Activated CD8-positive, alpha-beta T cell treated with anti-CD3 and anti-CD28 coated beads for 36 hours (primary cell): ENCODE results near the gene ASB2. TPM values are rescaled to one million over a fixed set of nuclear protein-coding genes. Genes with fewer than 3 reads are reported as not detected.

ENCODE experiments used
- ATAC-seq: fragments of 200-7000 bp; cut with Tn5 transposase; one replicate; pipeline ENCODE4 v1.10.0; 2021; ENCODE audit warnings: mild to moderate bottlenecking, moderate library complexity
- CTCF ChIA-PET: fragments of 350-600 bp; sonication (Branson Sonifier 250); formaldehyde crosslinking; loops from one replicate; lab custom pipeline; 2021; ENCODE audit warnings: antibody characterized with exemption; lab: Charles Lee
- POLR2A ChIA-PET: fragments of 350-600 bp; sonication (Branson Sonifier 250); formaldehyde crosslinking; loops from one replicate; lab custom pipeline; 2021; ENCODE audit warnings: antibody characterized with exemption; lab: Charles Lee
- DNase-seq: peaks from one replicate; pipeline ENCODE4 v3.0.0-alpha.2; 2020
- H3K27ac Mint-ChIP-seq: one replicate; pipeline ENCODE4 v1.8.0; 2021; ENCODE audit warnings: mild to moderate bottlenecking, mixed read lengths
- H3K27me3 Mint-ChIP-seq: one replicate; pipeline ENCODE4 v1.8.0; 2021; ENCODE audit warnings: mixed read lengths
- H3K36me3 Mint-ChIP-seq: one replicate; pipeline ENCODE4 v1.8.0; 2021; ENCODE audit warnings: low read depth, mixed read lengths
- H3K4me1 Mint-ChIP-seq: one replicate; pipeline ENCODE4 v1.8.0; 2021; ENCODE audit warnings: low read depth, mixed read lengths
- H3K4me3 Mint-ChIP-seq: one replicate; pipeline ENCODE4 v1.8.0; 2021; ENCODE audit warnings: mild to moderate bottlenecking, moderate library complexity, mixed read lengths
- H3K9me3 Mint-ChIP-seq: one replicate; pipeline ENCODE4 v1.8.0; 2021; ENCODE audit warnings: mixed read lengths
- CTCF ChIP-seq: fragments of 200-600 bp; IDR thresholded peaks from one replicate; pipeline ENCODE4 v1.8.0; 2022; ENCODE audit warnings: antibody characterized with exemption, mild to moderate bottlenecking
- intact Hi-C: fragments of 100-400 bp; cut with micrococcal nuclease; formaldehyde crosslinking; loops from one replicate; pipeline ENCODE4 v1.10.0; 2022
- total RNA-seq, 2 experiments: library from RNA; stranded (reverse); gene quantifications; one replicate each; pipeline ENCODE4 v1.2.3, GENCODE V29; 2021

ASB2 gene
- total RNA-seq, 2 experiments from 2014 or later, result 11.7 to 12.7 TPM

DNA sequence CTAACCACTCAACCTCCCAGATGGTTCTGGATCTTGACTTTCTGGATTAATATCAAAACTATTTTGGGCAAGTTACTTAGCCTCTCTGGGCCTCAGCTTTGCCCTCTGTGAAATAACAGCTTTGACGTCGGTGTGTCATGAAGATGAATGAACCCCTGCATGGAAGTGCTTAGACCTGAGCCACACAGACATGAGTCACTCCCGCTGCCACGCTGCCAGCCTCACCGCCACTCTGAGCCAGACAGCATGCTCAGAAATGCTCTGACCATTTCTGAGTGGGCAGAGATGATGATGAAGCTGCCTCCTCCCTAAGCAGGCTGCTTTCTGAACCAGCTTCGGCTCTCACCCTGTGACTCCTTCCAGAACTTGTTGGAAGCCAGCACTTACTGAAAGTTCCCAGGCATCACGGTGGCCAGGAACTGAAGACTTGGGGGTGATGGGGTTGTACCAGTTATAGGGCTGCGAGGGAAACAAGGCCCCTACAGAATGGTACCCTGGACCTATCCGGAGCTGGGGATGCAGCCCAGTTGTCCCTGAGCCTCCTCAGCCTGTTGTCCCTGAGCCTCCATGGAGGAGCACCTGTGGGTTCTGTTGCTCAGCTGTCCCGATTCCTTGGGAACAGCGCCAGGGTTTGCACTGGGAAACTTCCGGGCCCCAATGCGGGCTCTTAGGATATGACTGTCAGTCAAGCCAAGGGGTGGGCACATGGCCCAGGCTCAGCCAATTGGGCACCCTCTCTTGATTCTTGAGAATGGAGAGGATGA is 18.7 kb upstream of the ASB2 start:
- peak overlapping the region; percentile 71 for H3K27ac Mint-ChIP-seq
- ATAC-seq, result peak; percentile 92
- H3K4me1 Mint-ChIP-seq, result peaks cover 34% of the 10 kb centered on the region
- DNase-seq, result peak; percentile 84
- no peaks in the 10 kb centered on the region for H3K36me3 Mint-ChIP-seq
- POLR2A ChIA-PET, result interaction anchor here (1.0 to 3.8 kb wide), 6 partner anchors 11 to 36 kb away, joined by 3 to 19 read pairs (median 4); partner anchors contain the start of gene ASB2
- intact Hi-C loops, result no loop called here
- peaks cover 2% of the 10 kb centered on the region for H3K27me3 Mint-ChIP-seq
- H3K9me3 Mint-ChIP-seq, result no peaks in the 10 kb centered on the region
- no peak for TF ChIP-seq CTCF
- no peak overlapping the region for H3K4me3 Mint-ChIP-seq
- CTCF ChIA-PET, result interaction anchor here (0.6 to 17.5 kb wide), 6 partner anchors 10 to 141 kb away, joined by 3 to 437 read pairs (median 4); no protein-coding TSS in a partner anchor

- DNase-seq (no peak), ATAC-seq (no peak)
- POLR2A ChIA-PET, result interaction anchor here (1.3 to 3.3 kb wide), 5 partner anchors 10 to 33 kb away, joined by 4 to 15 read pairs (median 6); no protein-coding TSS in a partner anchor
- no peak overlapping the region for H3K4me3 Mint-ChIP-seq
- CTCF ChIA-PET, result interaction anchor here (0.8 to 17.5 kb wide), 4 partner anchors 8 to 143 kb away, joined by 3 to 437 read pairs (median 9); no protein-coding TSS in a partner anchor
- intact Hi-C loops, result no loop called here
- peaks cover 34% of the 10 kb centered on the region for H3K4me1 Mint-ChIP-seq
- TF ChIP-seq CTCF, result no peak
- H3K36me3 Mint-ChIP-seq, result no peaks in the 10 kb centered on the region
- H3K9me3 Mint-ChIP-seq, result no peaks in the 10 kb centered on the region
- H3K27ac Mint-ChIP-seq, result no peak overlapping the region
- peaks cover 2% of the 10 kb centered on the region for H3K27me3 Mint-ChIP-seq
Measured at GRCh38 chr14:93993382-93993781, 17.0 kb upstream of the ASB2 start.

DNA sequence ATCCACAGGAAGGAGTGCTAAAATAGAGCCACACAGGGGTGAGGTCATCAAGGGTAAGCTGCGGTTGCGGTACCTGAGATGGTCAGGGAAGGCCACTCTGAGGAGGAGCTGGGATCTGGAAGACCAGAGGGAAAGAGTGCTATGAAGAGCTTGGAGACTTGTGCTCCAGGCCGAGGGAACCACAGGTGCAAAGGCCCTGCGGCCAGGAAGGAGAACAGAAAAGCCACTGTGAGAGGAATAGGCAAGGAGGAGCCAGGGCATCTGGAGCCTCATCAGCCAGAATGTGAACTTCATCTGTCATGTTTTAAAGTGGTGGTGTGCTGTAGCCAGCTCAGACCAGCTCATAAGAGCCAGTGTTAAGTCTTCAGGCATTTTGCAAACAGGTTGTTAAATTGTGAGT is 15.3 kb upstream of the ASB2 start:
- no peaks in the 10 kb centered on the region for H3K36me3 Mint-ChIP-seq
- H3K4me1 Mint-ChIP-seq, result peaks cover 24% of the 10 kb centered on the region
- no peak overlapping the region for H3K4me3 Mint-ChIP-seq
- ChIA-PET CTCF (interaction anchor here (0.9 to 17.5 kb wide), 10 partner anchors 8 to 145 kb away, joined by 3 to 437 read pairs (median 5); no protein-coding TSS in a partner anchor), POLR2A (interaction anchor here (1.6 to 3.3 kb wide), 4 partner anchors 8 to 31 kb away, joined by 5 to 15 read pairs (median 10); no protein-coding TSS in a partner anchor)
- peaks cover 2% of the 10 kb centered on the region for H3K27me3 Mint-ChIP-seq
- ATAC-seq, result no peak
- no peaks in the 10 kb centered on the region for H3K9me3 Mint-ChIP-seq
- H3K27ac Mint-ChIP-seq, result no peak overlapping the region
- intact Hi-C loops, result no loop called here
- no peak for DNase-seq
- TF ChIP-seq CTCF, result no peak

- POLR2A ChIA-PET, result interaction anchor here (0.6 to 3.3 kb wide), 5 partner anchors 9 to 31 kb away, joined by 3 to 15 read pairs (median 7); no protein-coding TSS in a partner anchor
- Mint-ChIP-seq H3K4me3 (no peak overlapping the region), H3K27ac (peak overlapping the region; percentile 40), H3K9me3 (no peaks in the 10 kb centered on the region), H3K36me3 (no peaks in the 10 kb centered on the region), H3K27me3 (peaks cover 2% of the 10 kb centered on the region), H3K4me1 (peaks cover 22% of the 10 kb centered on the region)
- DNase-seq (no peak), ATAC-seq (peak; percentile 37)
- intact Hi-C loops, result no loop called here
- CTCF ChIA-PET, result interaction anchor here (0.9 to 17.5 kb wide), 9 partner anchors 8 to 51 kb away, joined by 3 to 437 read pairs (median 4); no protein-coding TSS in a partner anchor
- no peak for TF ChIP-seq CTCF
Measured at GRCh38 chr14:93991212-93991611, 14.8 kb upstream of the ASB2 start.
